Mucosa of descending colon (tissue), 3 donors: ENCODE measurements around the gene ABCA2. TPM values are rescaled to one million over a fixed set of nuclear protein-coding genes. Genes with fewer than 3 reads are reported as not detected.
A peak's percentile ranks its signal among the peaks of the same experiment; 100 is the strongest.

Source experiments
- ATAC-seq: fragments of 200-7000 bp; cut with Tn5 transposase; one replicate; pipeline ENCODE4 v1.9.1; 2020; ENCODE audit warnings: mild to moderate bottlenecking, moderate library complexity
- DNase-seq, 3 donors: peaks; one replicate each; pipeline ENCODE4 v3.0.0-alpha.2; 2020
- H3K36me3 ChIP-seq: fragments of 200-600 bp; one replicate; pipeline ENCODE4 v1.8.0; 2021; ENCODE audit warnings: low read depth, mild to moderate bottlenecking
- H3K4me1 ChIP-seq: fragments of 200-600 bp; one replicate; pipeline ENCODE4 v1.8.0; 2021; ENCODE audit warnings: low read depth, mild to moderate bottlenecking
- H3K4me3 ChIP-seq: fragments of 200-600 bp; one replicate; pipeline ENCODE4 v1.8.0; 2021; ENCODE audit warnings: mild to moderate bottlenecking
- H3K9me3 ChIP-seq: fragments of 200-600 bp; one replicate; pipeline ENCODE4 v1.8.0; 2021; ENCODE audit warnings: mild to moderate bottlenecking
- intact Hi-C, 2 donors: fragments of 100-400 bp; cut with DNase I in 1 of 2; cut with micrococcal nuclease in 1 of 2; formaldehyde crosslinking; loops; one replicate each; pipeline versions ENCODE4 v1.11.0 to v1.11.1; 2022; cut with DNase I, micrococcal nuclease
- total RNA-seq, 3 donors: library from RNA; stranded (reverse); fragmentation: NEBNext Ultra II Directional in 2 of 3; extraction: Animal tissue kit (Norgen Biotek cat#: 25700) in 2 of 3; gene quantifications; one replicate each; pipeline versions ENCODE4 v1.2.1 to v1.2.4, GENCODE V29; 2021 to 2023
- TF ChIP-seq, protein P1 (sequence below): fragments of 200-600 bp; IDR thresholded peaks from one replicate; pipeline ENCODE4 v1.8.0; 2022; ENCODE audit warnings: antibody characterized with exemption, mild to moderate bottlenecking
- donor health status: DM: no; HTN: no; CAD: no; lungs with moderate emphysema.
- donor health status: DM: no; HTN: no; CAD: no.
- donor health status: DM: no; HTN: yes; CAD: no.

ABCA2 gene
- total RNA-seq, 3 donors from 2014 or later, result 20.1 to 77.2 (median 48.0) TPM

DNA sequence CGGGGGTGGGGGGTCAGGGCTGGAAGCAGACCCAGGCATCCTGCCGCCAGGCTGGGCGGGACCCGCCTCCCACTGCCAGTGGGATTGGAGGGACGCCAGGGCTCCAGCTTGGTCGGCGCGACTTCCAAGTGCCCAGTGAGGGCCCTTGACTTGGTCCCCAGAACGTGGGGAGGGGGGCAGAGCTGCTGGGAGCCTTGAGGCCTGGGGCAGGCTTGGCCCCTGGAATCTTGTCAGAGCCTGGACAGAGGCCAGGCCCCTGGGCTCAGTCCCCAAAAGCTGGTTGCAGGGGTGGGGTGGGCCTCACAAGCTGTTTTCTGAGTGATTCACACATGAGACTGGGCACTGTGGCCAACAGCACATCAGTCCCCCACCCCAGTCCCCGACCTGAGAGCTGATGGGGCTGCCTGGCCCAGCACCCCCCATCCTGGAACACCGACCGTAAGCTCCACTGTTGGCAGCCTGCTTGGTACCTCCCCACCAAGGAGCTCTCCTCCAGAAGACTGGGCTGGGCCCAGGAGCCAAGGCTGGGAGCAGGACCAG, 32.2 kb downstream of the ABCA2 start:
- H3K9me3 ChIP-seq, result no peaks in the 10 kb centered on the region
- peaks cover 44% of the 10 kb centered on the region for H3K4me1 ChIP-seq
- intact Hi-C loops, result no loop called here
- TF ChIP-seq, protein P1, sequence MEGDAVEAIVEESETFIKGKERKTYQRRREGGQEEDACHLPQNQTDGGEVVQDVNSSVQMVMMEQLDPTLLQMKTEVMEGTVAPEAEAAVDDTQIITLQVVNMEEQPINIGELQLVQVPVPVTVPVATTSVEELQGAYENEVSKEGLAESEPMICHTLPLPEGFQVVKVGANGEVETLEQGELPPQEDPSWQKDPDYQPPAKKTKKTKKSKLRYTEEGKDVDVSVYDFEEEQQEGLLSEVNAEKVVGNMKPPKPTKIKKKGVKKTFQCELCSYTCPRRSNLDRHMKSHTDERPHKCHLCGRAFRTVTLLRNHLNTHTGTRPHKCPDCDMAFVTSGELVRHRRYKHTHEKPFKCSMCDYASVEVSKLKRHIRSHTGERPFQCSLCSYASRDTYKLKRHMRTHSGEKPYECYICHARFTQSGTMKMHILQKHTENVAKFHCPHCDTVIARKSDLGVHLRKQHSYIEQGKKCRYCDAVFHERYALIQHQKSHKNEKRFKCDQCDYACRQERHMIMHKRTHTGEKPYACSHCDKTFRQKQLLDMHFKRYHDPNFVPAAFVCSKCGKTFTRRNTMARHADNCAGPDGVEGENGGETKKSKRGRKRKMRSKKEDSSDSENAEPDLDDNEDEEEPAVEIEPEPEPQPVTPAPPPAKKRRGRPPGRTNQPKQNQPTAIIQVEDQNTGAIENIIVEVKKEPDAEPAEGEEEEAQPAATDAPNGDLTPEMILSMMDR, result no peak
- H3K36me3 ChIP-seq, result no peaks in the 10 kb centered on the region
- no peak for ATAC-seq
- no peak overlapping the region for H3K4me3 ChIP-seq
- peak in 2 of 3 donors; percentile 23 to 54 for DNase-seq

- TF ChIP-seq, protein P1, result no peak
- intact Hi-C loops, result no loop called here
- H3K36me3 ChIP-seq, result no peaks in the 10 kb centered on the region
- peak in 1 of 3 donors; percentile 19 for DNase-seq
- no peak overlapping the region for H3K4me3 ChIP-seq
- peaks cover 44% of the 10 kb centered on the region for H3K4me1 ChIP-seq
- no peak for ATAC-seq
- H3K9me3 ChIP-seq, result no peaks in the 10 kb centered on the region
Observed at GRCh38 chr9:136995362-136995761, 32.7 kb downstream of the ABCA2 start.

DNA sequence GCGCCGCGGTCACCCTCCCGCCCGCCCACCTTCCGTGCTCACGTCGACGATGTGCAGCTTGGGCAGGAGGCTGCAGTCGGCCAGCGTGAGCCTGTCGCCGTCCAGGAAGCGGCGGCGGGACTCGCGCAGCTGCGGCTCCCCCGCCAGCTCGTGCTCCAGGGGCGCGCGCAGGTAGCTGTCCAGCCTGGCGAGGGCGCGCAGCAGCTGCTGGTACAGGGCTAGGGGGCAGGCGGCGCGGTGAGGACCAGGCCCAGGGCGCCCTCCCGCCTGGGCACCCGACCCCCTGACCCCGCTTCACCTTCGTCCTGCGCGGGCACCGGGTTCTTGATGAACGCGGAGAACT, 33.2 kb downstream of the ABCA2 start:
- peak in 2 of 3 donors; percentile 13 to 51 for DNase-seq
- no peak for ATAC-seq

GRCh38 chr9:136994180-136994887, 33.7 kb downstream of the ABCA2 start:
- Histone ChIP-seq H3K9me3 (no peaks in the 10 kb centered on the region), H3K36me3 (no peaks in the 10 kb centered on the region), H3K4me3 (no peak overlapping the region), H3K4me1 (peaks cover 42% of the 10 kb centered on the region)
- TF ChIP-seq, protein P1, result no peak
- intact Hi-C loops, result no loop called here
- DNase-seq (peak in 2 of 3 donors; percentile 19 to 47), ATAC-seq (no peak)

More for the DNA sequence above, 33.2 kb downstream of the ABCA2 start:
- H3K9me3 ChIP-seq, result no peaks in the 10 kb centered on the region
- no peak overlapping the region for H3K4me3 ChIP-seq
- no peaks in the 10 kb centered on the region for H3K36me3 ChIP-seq
- intact Hi-C loops, result no loop called here
- H3K4me1 ChIP-seq, result peaks cover 43% of the 10 kb centered on the region
- TF ChIP-seq, protein P1, result no peak

DNA sequence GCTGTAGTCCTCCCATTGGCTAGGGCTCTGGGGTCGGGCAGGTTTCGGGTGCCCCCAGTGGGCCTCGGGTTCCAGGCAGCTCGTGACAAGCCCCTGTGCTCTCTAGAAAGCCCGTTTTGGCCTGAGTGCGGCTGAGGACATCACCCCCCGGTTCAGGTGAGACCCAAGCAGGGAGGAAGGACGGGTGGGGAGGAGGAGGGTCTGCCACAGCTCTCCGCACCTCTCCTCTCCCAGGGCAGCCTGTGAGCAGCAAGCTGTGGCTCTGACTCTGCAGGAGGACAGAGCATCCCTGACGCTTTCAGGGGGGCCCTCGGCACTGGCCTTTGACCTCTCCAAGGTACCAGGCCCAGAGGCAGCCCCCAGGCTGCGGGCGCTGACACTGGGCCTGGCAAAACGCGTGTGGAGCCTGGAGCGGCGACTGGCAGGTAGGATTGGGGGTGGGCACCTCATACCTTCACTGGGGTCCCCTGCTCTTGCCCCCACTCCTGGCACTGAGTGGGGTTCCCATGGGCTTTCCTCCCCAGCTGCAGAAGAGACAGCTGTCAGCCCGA, 35.1 kb downstream of the ABCA2 start:
- Histone ChIP-seq H3K4me3 (peak overlapping the region; percentile 36), H3K4me1 (peaks cover 42% of the 10 kb centered on the region), H3K9me3 (no peaks in the 10 kb centered on the region), H3K36me3 (no peaks in the 10 kb centered on the region)
- ATAC-seq (no peak), DNase-seq (no peak)
- intact Hi-C loops, result no loop called here
- TF ChIP-seq, protein P1, result no peak
